ENCODE measurements around the gene CUEDC2.

DNA sequence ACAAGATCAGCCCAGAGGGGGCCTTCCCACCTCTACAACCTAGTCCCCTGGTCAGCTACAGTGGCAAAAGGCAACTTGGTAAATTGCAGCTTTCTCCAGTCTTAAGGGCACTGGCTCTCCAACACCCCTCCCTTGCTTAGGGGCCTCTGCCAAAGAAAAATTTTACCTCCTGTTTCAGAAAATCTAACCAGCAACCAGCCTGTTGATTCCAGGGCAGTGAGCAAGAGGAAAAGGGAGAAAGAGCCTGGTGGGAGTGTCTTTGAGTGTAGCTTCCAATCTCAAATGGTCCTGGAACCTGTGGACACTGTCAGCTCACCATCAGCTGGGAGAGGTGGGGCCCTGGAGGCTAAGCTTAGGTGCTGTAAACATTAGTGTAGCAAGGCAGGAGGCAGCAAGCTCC, 47.3 kb upstream of the CUEDC2 start:
- TF ChIP-seq, protein P1, sequence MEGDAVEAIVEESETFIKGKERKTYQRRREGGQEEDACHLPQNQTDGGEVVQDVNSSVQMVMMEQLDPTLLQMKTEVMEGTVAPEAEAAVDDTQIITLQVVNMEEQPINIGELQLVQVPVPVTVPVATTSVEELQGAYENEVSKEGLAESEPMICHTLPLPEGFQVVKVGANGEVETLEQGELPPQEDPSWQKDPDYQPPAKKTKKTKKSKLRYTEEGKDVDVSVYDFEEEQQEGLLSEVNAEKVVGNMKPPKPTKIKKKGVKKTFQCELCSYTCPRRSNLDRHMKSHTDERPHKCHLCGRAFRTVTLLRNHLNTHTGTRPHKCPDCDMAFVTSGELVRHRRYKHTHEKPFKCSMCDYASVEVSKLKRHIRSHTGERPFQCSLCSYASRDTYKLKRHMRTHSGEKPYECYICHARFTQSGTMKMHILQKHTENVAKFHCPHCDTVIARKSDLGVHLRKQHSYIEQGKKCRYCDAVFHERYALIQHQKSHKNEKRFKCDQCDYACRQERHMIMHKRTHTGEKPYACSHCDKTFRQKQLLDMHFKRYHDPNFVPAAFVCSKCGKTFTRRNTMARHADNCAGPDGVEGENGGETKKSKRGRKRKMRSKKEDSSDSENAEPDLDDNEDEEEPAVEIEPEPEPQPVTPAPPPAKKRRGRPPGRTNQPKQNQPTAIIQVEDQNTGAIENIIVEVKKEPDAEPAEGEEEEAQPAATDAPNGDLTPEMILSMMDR (IDR thresholded peaks at IDR 0.05; ENCODE audit: low read depth, low read length, poor library complexity, severe bottlenecking), result no peak
- TF ChIP-seq EZH2phosphoT487 (IDR thresholded peaks at IDR 0.05; ENCODE audit: borderline replicate concordance, low read length), result no peak

All from DOHH2 (cell line).